Smooth muscle cell (in vitro differentiated cells): ENCODE measurements around the gene ZBTB20. TPM values are rescaled to one million over a fixed set of nuclear protein-coding genes. Genes with fewer than 3 reads are reported as not detected.

Experiments
- DNase-seq: peaks from one replicate; lab custom pipeline; 2025; ENCODE audit not compliant: unreplicated experiment; lab: John Stamatoyannopoulos, UW
- H2AFZ ChIP-seq: fragments of 200-600 bp; sonication (generic); 2 replicates; pipeline ENCODE4 v1.6.0; 2016; ENCODE audit warnings: antibody characterized with exemption, low read depth, mild to moderate bottlenecking
- H3F3A ChIP-seq: fragments of 200-600 bp; sonication (generic); 2 replicates; pipeline ENCODE4 v1.6.0; 2017; ENCODE audit warnings: antibody characterized with exemption, low read depth
- H3K27ac ChIP-seq: fragments of 200-600 bp; sonication (generic); 2 replicates; pipeline ENCODE4 v1.5.1; 2016; ENCODE audit warnings: low read depth, mild to moderate bottlenecking
- H3K27me3 ChIP-seq: fragments of 200-600 bp; sonication (generic); 2 replicates; pipeline ENCODE4 v1.6.1; 2016; ENCODE audit warnings: low read depth, mild to moderate bottlenecking
- H3K36me3 ChIP-seq: fragments of 200-600 bp; sonication (generic); 2 replicates; pipeline ENCODE4 v1.5.1; 2016; ENCODE audit warnings: low read depth
- H3K4me1 ChIP-seq: fragments of 200-600 bp; sonication (generic); 2 replicates; pipeline ENCODE4 v1.5.1; 2016; ENCODE audit warnings: low read depth
- H3K4me2 ChIP-seq: fragments of 200-600 bp; sonication (generic); 2 replicates; pipeline ENCODE4 v1.6.0; 2016; ENCODE audit warnings: mild to moderate bottlenecking
- H3K4me3 ChIP-seq: fragments of 200-600 bp; sonication (generic); 2 replicates; pipeline ENCODE4 v1.5.1; 2016; ENCODE audit warnings: mild to moderate bottlenecking
- H3K79me2 ChIP-seq: fragments of 200-600 bp; sonication (generic); 2 replicates; pipeline ENCODE4 v1.6.0; 2016; ENCODE audit warnings: low read depth, mild to moderate bottlenecking
- H3K9ac ChIP-seq: fragments of 200-600 bp; sonication (generic); 2 replicates; pipeline ENCODE4 v1.6.0; 2016; ENCODE audit warnings: low read depth
- H3K9me3 ChIP-seq: fragments of 200-600 bp; sonication (generic); replicated peaks from 2 replicates; pipeline ENCODE4 v1.5.1; 2016; ENCODE audit warnings: low read depth
- H4K20me1 ChIP-seq: fragments of 200-600 bp; sonication (generic); 2 replicates; pipeline ENCODE4 v1.6.0; 2016; ENCODE audit warnings: low read depth
- WGBS: methylation state at CpG from one replicate; pipeline ENCODE4 v1.1.7; 2016; ENCODE audit warnings: low lambda C conversion rate; 5-methylcytosine and 5-hydroxymethylcytosine counted together
- polyA plus RNA-seq: library from polyadenylated mRNA; unstranded; fragments of >200 nt; fragmentation: Nextera tagmentation; extraction: Ambion mirVana; gene quantifications from 2 replicates; pipeline ENCODE4 v1.2.1, GENCODE V29; 2016
- total RNA-seq: library from RNA; depleted of rRNA; stranded (reverse); fragments of >200 nt; gene quantifications from 2 replicates; pipeline ENCODE4 v1.2.3, GENCODE V29; 2014
- TF ChIP-seq, protein P1 (sequence below): fragments of 200-600 bp; sonication (generic); IDR thresholded peaks from 2 replicates; pipeline ENCODE4 v1.5.1; 2017; ENCODE audit warnings: borderline replicate concordance, mild to moderate bottlenecking, antibody characterized with exemption; ENCODE audit not compliant: insufficient read depth, poor library complexity, severe bottlenecking

Gene ZBTB20
- total and polyA plus RNA-seq, 2 experiments from 2014 or later, result 4.9 to 6.8 TPM

DNA sequence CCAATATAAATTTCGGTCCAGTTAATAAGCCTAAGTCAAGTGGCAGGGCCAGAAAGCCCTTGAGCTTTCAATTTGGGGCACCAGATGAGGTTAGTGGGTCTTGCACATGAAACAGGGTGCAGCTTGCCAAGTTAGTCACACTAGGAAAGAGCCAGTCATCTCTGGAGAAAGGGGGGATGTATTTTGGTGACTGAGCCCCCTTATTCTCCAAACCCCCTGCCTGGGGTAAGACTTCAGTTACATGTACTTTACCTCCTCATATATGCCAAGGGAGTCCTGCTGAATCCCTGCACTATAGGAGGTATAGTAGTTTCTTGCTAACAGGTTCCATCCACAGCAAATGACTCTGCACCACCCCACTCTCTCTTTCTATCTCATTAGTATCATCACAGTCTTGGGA lies 790.6 kb downstream of the ZBTB20 start:
- TF ChIP-seq, protein P1, sequence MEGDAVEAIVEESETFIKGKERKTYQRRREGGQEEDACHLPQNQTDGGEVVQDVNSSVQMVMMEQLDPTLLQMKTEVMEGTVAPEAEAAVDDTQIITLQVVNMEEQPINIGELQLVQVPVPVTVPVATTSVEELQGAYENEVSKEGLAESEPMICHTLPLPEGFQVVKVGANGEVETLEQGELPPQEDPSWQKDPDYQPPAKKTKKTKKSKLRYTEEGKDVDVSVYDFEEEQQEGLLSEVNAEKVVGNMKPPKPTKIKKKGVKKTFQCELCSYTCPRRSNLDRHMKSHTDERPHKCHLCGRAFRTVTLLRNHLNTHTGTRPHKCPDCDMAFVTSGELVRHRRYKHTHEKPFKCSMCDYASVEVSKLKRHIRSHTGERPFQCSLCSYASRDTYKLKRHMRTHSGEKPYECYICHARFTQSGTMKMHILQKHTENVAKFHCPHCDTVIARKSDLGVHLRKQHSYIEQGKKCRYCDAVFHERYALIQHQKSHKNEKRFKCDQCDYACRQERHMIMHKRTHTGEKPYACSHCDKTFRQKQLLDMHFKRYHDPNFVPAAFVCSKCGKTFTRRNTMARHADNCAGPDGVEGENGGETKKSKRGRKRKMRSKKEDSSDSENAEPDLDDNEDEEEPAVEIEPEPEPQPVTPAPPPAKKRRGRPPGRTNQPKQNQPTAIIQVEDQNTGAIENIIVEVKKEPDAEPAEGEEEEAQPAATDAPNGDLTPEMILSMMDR, result no peak
- H3K79me2 ChIP-seq, result no peaks in the 10 kb centered on the region
- H3F3A ChIP-seq, result no peaks in the 10 kb centered on the region
- no peak overlapping the region for H2AFZ ChIP-seq
- no peak overlapping the region for H3K9ac ChIP-seq
- DNase-seq, result no peak
- no peak overlapping the region for H3K27ac ChIP-seq
- WGBS, result 64% methylated on average over 1 of the region's 1 CpG
- H3K4me3 ChIP-seq, result no peak overlapping the region
- H3K4me2 ChIP-seq, result no peak overlapping the region
- H3K36me3 ChIP-seq, result no peaks in the 10 kb centered on the region
- H4K20me1 ChIP-seq, result no peaks in the 10 kb centered on the region
- no peaks in the 10 kb centered on the region for H3K9me3 ChIP-seq
- peaks cover 13% of the 10 kb centered on the region for H3K4me1 ChIP-seq
- no peaks in the 10 kb centered on the region for H3K27me3 ChIP-seq

- Histone ChIP-seq H3K9ac (no peak overlapping the region), H3K9me3 (no peaks in the 10 kb centered on the region), H3K27me3 (no peaks in the 10 kb centered on the region), H4K20me1 (no peaks in the 10 kb centered on the region), H3K36me3 (no peaks in the 10 kb centered on the region), H3K4me3 (no peak overlapping the region), H2AFZ (no peak overlapping the region), H3F3A (no peaks in the 10 kb centered on the region), H3K4me1 (peaks cover 13% of the 10 kb centered on the region), H3K4me2 (no peak overlapping the region), H3K79me2 (no peaks in the 10 kb centered on the region), H3K27ac (no peak overlapping the region)
- TF ChIP-seq, protein P1, result no peak
- 16% methylated on average over 4 of the region's 4 CpGs for WGBS
- no peak for DNase-seq
Observed at GRCh38 chr3:114356066-114356465, 791.0 kb downstream of the ZBTB20 start.

DNA sequence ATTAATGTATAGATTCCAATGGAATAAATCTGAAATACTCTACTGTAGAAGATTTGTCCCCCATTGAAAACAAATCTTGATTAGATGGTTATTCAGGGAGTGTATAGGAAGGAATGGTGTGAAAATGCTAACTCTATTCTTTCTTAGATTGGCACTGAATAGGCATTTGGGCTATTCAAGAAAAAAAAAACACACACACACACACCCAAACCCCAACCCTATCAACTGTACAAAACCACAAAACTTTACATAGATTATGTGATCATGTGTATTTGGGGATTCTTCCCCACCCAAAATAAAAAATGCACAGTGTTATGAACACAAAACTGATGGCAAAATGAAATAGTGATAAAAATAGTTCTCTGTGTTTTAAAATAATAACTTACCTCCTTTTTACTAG lies 791.4 kb downstream of the ZBTB20 start:
- Histone ChIP-seq H3K9me3 (no peaks in the 10 kb centered on the region), H3K4me1 (peaks cover 13% of the 10 kb centered on the region), H2AFZ (no peak overlapping the region), H3K4me2 (no peak overlapping the region), H4K20me1 (no peaks in the 10 kb centered on the region), H3K27ac (no peak overlapping the region), H3K79me2 (no peaks in the 10 kb centered on the region), H3K27me3 (no peaks in the 10 kb centered on the region), H3K4me3 (no peak overlapping the region), H3K9ac (no peak overlapping the region), H3K36me3 (no peaks in the 10 kb centered on the region), H3F3A (no peaks in the 10 kb centered on the region)
- TF ChIP-seq, protein P1, result no peak
- no peak for DNase-seq

DNA sequence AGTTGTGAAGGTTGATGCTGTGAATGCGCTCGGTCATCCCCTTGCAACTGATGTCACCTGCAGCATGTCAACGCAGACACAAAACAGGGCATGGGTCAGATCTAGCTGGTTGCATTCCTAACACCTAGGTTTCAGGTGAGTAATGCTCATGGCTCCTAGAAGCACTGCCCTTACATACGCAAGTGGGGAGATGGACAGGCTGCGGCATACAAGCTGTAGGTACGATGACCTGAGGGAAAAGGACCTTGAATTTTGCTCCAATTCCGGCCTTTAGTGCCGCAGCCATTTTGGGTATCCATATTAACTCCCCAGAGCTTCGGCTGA lies 795.3 kb downstream of the ZBTB20 start:
- no peaks in the 10 kb centered on the region for H3K36me3 ChIP-seq
- no peaks in the 10 kb centered on the region for H4K20me1 ChIP-seq
- H3K27me3 ChIP-seq, result no peaks in the 10 kb centered on the region
- DNase-seq, result no peak
- H3K4me3 ChIP-seq, result no peak overlapping the region
- no peak overlapping the region for H3K4me2 ChIP-seq
- H2AFZ ChIP-seq, result no peak overlapping the region
- no peak overlapping the region for H3K27ac ChIP-seq
- no peaks in the 10 kb centered on the region for H3K9me3 ChIP-seq
- no peaks in the 10 kb centered on the region for H3F3A ChIP-seq
- 89% methylated on average over 9 of the region's 9 CpGs for WGBS
- H3K9ac ChIP-seq, result no peak overlapping the region
- H3K79me2 ChIP-seq, result no peaks in the 10 kb centered on the region
- H3K4me1 ChIP-seq, result peaks cover 13% of the 10 kb centered on the region
- TF ChIP-seq, protein P1, result no peak
